Measurements from ENCODE around the gene SCP2.

The SCP2 gene

DNA sequence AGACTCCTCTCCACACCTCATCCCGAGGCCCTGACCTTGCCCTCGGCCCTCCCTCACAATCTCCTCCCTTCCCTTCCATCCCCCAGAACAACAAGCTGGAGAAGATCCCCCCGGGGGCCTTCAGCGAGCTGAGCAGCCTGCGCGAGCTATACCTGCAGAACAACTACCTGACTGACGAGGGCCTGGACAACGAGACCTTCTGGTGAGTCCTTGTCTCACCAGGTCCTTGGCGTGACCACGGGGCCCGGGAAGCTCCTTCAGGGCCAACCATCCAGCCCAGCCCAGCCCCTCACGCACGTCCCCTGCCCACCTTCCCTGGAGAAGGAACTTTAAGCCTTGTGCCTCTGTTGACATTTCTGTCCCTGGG is 150.5 kb downstream of the SCP2 start:
- Histone ChIP-seq H3K79me2 (ENCODE audit: insufficient read depth, low read length) (no peaks in the 10 kb centered on the region), H3K27me3 (ENCODE audit: insufficient read depth, low read length, poor library complexity) (no peaks in the 10 kb centered on the region), H3K4me2 (ENCODE audit: insufficient read depth, low read length) (no peak overlapping the region), H4K20me1 (ENCODE audit: insufficient read depth, low read length) (no peaks in the 10 kb centered on the region; the same call in none of the 2 replicates), H3K36me3 (ENCODE audit: insufficient read depth, low read length) (no peaks in the 10 kb centered on the region), H2AFZ (ENCODE audit: low read depth, low read length) (no peak overlapping the region), H3K27ac (ENCODE audit: low read length) (no peak overlapping the region), H3K4me1 (ENCODE audit: insufficient read depth, low read length) (no peaks in the 10 kb centered on the region), H3K4me3 (ENCODE audit: low read depth in 1 of 2, low read length in 2 of 2) (no peak overlapping the region), H3K9ac (ENCODE audit: low read depth, low read length) (no peak overlapping the region), H3K9me3 (ENCODE audit: insufficient read depth, low read length, severe bottlenecking) (no peaks in the 10 kb centered on the region)
- TF ChIP-seq, protein P1, sequence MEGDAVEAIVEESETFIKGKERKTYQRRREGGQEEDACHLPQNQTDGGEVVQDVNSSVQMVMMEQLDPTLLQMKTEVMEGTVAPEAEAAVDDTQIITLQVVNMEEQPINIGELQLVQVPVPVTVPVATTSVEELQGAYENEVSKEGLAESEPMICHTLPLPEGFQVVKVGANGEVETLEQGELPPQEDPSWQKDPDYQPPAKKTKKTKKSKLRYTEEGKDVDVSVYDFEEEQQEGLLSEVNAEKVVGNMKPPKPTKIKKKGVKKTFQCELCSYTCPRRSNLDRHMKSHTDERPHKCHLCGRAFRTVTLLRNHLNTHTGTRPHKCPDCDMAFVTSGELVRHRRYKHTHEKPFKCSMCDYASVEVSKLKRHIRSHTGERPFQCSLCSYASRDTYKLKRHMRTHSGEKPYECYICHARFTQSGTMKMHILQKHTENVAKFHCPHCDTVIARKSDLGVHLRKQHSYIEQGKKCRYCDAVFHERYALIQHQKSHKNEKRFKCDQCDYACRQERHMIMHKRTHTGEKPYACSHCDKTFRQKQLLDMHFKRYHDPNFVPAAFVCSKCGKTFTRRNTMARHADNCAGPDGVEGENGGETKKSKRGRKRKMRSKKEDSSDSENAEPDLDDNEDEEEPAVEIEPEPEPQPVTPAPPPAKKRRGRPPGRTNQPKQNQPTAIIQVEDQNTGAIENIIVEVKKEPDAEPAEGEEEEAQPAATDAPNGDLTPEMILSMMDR (IDR thresholded peaks at IDR 0.05; ENCODE audit: borderline replicate concordance, extremely low read depth, low read length, poor library complexity, severe bottlenecking): no peak
- TF ChIP-seq EZH2 (IDR thresholded peaks at IDR 0.05; ENCODE audit: borderline replicate concordance, low read depth, low read length, severe bottlenecking): no peak
- DNase-seq (no peak), ATAC-seq (ENCODE audit: insufficient read depth, low read depth) (no peak)

GRCh38 chr1:53078333-53079101 is 151.4 kb downstream of the SCP2 start:
- Histone ChIP-seq H3K27me3 (ENCODE audit: insufficient read depth, low read length, poor library complexity) (no peaks in the 10 kb centered on the region), H3K4me3 (ENCODE audit: low read depth in 1 of 2, low read length in 2 of 2) (no peak overlapping the region), H3K27ac (ENCODE audit: low read length) (no peak overlapping the region), H4K20me1 (ENCODE audit: insufficient read depth, low read length) (peaks cover 5% of the 10 kb centered on the region), H3K4me2 (ENCODE audit: insufficient read depth, low read length) (no peak overlapping the region), H3K79me2 (ENCODE audit: insufficient read depth, low read length) (no peaks in the 10 kb centered on the region), H3K9ac (ENCODE audit: low read depth, low read length) (no peak overlapping the region), H3K4me1 (ENCODE audit: insufficient read depth, low read length) (no peaks in the 10 kb centered on the region), H2AFZ (ENCODE audit: low read depth, low read length) (no peak overlapping the region), H3K36me3 (ENCODE audit: insufficient read depth, low read length) (no peaks in the 10 kb centered on the region), H3K9me3 (ENCODE audit: insufficient read depth, low read length, severe bottlenecking) (no peaks in the 10 kb centered on the region)
- TF ChIP-seq, protein P1 (IDR thresholded peaks at IDR 0.05; ENCODE audit: borderline replicate concordance, extremely low read depth, low read length, poor library complexity, severe bottlenecking): no peak
- no peak for TF ChIP-seq EZH2 (IDR thresholded peaks at IDR 0.05; ENCODE audit: borderline replicate concordance, low read depth, low read length, severe bottlenecking)
- DNase-seq (no peak), ATAC-seq (ENCODE audit: insufficient read depth, low read depth) (no peak)

DNA sequence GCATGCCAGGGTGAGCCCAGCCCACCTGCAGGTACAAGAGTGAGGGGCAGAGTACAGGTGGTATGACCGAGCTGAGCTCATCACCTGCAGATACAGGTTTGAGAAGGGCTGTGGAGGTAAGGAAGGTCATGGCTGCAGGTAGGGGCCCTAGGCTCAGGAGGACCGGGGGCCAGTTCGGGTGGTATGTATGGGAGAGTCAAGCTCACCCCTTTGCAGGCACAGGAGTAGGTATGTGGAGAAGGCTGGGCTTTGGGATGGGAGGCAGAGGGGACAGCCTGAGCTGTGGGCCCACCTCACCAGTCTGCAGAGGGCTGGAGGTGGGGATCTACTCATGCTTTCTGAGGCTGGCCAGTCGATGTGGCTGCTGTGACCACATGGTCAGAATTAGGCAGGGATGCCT is 152.2 kb downstream of the SCP2 start:
- no peaks in the 10 kb centered on the region for H3K36me3 ChIP-seq (ENCODE audit: insufficient read depth, low read length)
- no peak for DNase-seq
- TF ChIP-seq EZH2 (IDR thresholded peaks at IDR 0.05; ENCODE audit: borderline replicate concordance, low read depth, low read length, severe bottlenecking): no peak
- TF ChIP-seq, protein P1 (IDR thresholded peaks at IDR 0.05; ENCODE audit: borderline replicate concordance, extremely low read depth, low read length, poor library complexity, severe bottlenecking): no peak
- peaks cover 5% of the 10 kb centered on the region for H4K20me1 ChIP-seq (ENCODE audit: insufficient read depth, low read length)
- no peaks in the 10 kb centered on the region for H3K4me1 ChIP-seq (ENCODE audit: insufficient read depth, low read length)
- H3K9ac ChIP-seq (ENCODE audit: low read depth, low read length): no peak overlapping the region
- H3K79me2 ChIP-seq (ENCODE audit: insufficient read depth, low read length): no peaks in the 10 kb centered on the region
- no peak overlapping the region for H3K4me2 ChIP-seq (ENCODE audit: insufficient read depth, low read length)
- no peak overlapping the region for H3K4me3 ChIP-seq (ENCODE audit: low read depth in 1 of 2, low read length in 2 of 2)
- no peak overlapping the region for H3K27ac ChIP-seq (ENCODE audit: low read length)
- no peaks in the 10 kb centered on the region for H3K27me3 ChIP-seq (ENCODE audit: insufficient read depth, low read length, poor library complexity)
- no peak overlapping the region for H2AFZ ChIP-seq (ENCODE audit: low read depth, low read length)
- H3K9me3 ChIP-seq (ENCODE audit: insufficient read depth, low read length, severe bottlenecking): no peaks in the 10 kb centered on the region
- no peak for ATAC-seq (ENCODE audit: insufficient read depth, low read depth)

Measured in DND-41 (cell line).